HepG2 (cell line): Measurements from ENCODE around the gene PCTP. TPM values are rescaled to one million over a fixed set of nuclear protein-coding genes. Genes with fewer than 3 reads are reported as not detected.

Source experiments
- ERF ChIP-seq: IDR thresholded peaks from 2 replicates; pipeline ENCODE4 v1.6.1; 2018; ENCODE audit warnings: missing biosample characterization, missing genetic modification reagents
- GATAD2A ChIP-seq: IDR thresholded peaks from 2 replicates; pipeline ENCODE4 v1.6.1; 2016
- HBP1 ChIP-seq: IDR thresholded peaks from 2 replicates; pipeline ENCODE4 v1.6.1; 2016; ENCODE audit warnings: low read depth, control low read depth
- HCFC1 ChIP-seq: fragments of 150-350 bp; IDR thresholded peaks from 2 replicates; pipeline ENCODE4 v1.6.1; 2014; ENCODE audit warnings: low read depth, low read length
- HNRNPUL1 ChIP-seq: fragments of 200-400 bp; formaldehyde crosslinking; IDR thresholded peaks from 2 replicates; pipeline ENCODE4 v1.6.1; 2017; ENCODE audit warnings: low read depth, mild to moderate bottlenecking, low read length, moderate library complexity
- HOXA3 ChIP-seq: sonication (generic); formaldehyde crosslinking; IDR thresholded peaks from 2 replicates; pipeline ENCODE4 v1.5.0; 2020; ENCODE audit warnings: missing genetic modification reagents
- IKZF4 ChIP-seq: sonication (generic); formaldehyde crosslinking; IDR thresholded peaks from 2 replicates; pipeline ENCODE4 v1.5.1; 2020; ENCODE audit warnings: borderline replicate concordance, mild to moderate bottlenecking, low read depth, missing genetic modification reagents; ENCODE audit errors: not compliant biosample characterization
- KDM3A ChIP-seq: IDR thresholded peaks from 2 replicates; pipeline ENCODE4 v1.6.1; 2018; ENCODE audit warnings: low read depth, missing compliant biosample characterization
- MLX ChIP-seq: IDR thresholded peaks from 2 replicates; pipeline ENCODE4 v1.6.1; 2016
- NFYB ChIP-seq: sonication (generic); formaldehyde crosslinking; IDR thresholded peaks from 2 replicates; pipeline ENCODE4 v1.4.0; 2020; ENCODE audit warnings: missing genetic modification reagents
- NR3C1 ChIP-seq: sonication (generic); formaldehyde crosslinking; IDR thresholded peaks from 2 replicates; pipeline ENCODE4 v1.4.0; 2020; ENCODE audit warnings: missing genetic modification reagents
- PHF5A ChIP-seq: IDR thresholded peaks from one replicate; pipeline ENCODE4 v1.6.1; 2018; ENCODE audit warnings: low read depth, missing genetic modification reagents; ENCODE audit not compliant: unreplicated experiment
- POLR2G ChIP-seq: fragments of 200-400 bp; formaldehyde crosslinking; IDR thresholded peaks from 2 replicates; pipeline ENCODE4 v1.6.1; 2018; ENCODE audit warnings: mild to moderate bottlenecking, low read depth, low read length, moderate library complexity
- RARG ChIP-seq: sonication (generic); formaldehyde crosslinking; IDR thresholded peaks from 2 replicates; pipeline ENCODE4 v1.4.0; 2020; ENCODE audit warnings: low read depth, mild to moderate bottlenecking, missing genetic modification reagents
- ZBTB1 ChIP-seq: sonication (generic); formaldehyde crosslinking; IDR thresholded peaks from 2 replicates; pipeline ENCODE4 v1.4.0; 2020; ENCODE audit warnings: missing genetic modification reagents, borderline replicate concordance
- ZMAT3 ChIP-seq: sonication (generic); formaldehyde crosslinking; conservative IDR thresholded peaks from 2 replicates; pipeline ENCODE4 v1.7.0; 2021; ENCODE audit warnings: missing genetic modification reagents
- ZNF329 ChIP-seq: sonication (generic); formaldehyde crosslinking; IDR thresholded peaks from 2 replicates; pipeline ENCODE4 v1.9.0; 2021; ENCODE audit warnings: low read depth, mild to moderate bottlenecking, missing genetic modification reagents
- ZNF678 ChIP-seq: sonication (generic); formaldehyde crosslinking; IDR thresholded peaks from 2 replicates; pipeline ENCODE4 v1.4.0; 2020; ENCODE audit warnings: mild to moderate bottlenecking, missing genetic modification reagents
- ZNF788 ChIP-seq: sonication (generic); formaldehyde crosslinking; IDR thresholded peaks from 2 replicates; pipeline ENCODE4 v1.5.0; 2020; ENCODE audit warnings: mild to moderate bottlenecking, missing genetic modification reagents, borderline replicate concordance
- polyA plus RNA-seq, 8 experiments: library from polyadenylated mRNA; depleted of rRNA in 3 of 8; stranded (reverse) in 7 of 8; unstranded in 1 of 8; fragments of >200 nt; fragmentation: Illumina TruSeq in 4 of 8; extraction: Trizol in 4 of 8; gene quantifications; 2 replicates each; pipeline versions ENCODE4 v1.2.1 to v1.2.3, GENCODE V29; 2011 to 2016; ENCODE audit warnings: low read depth in 4 of 8, missing spikeins in 1 of 8, mixed read lengths in 1 of 8; ENCODE audit not compliant: insufficient read depth in 1 of 8
- total RNA-seq, 5 experiments: library from RNA; depleted of rRNA; stranded (reverse); fragments of >200 nt; fragmentation: Illumina TruSeq; extraction: Trizol; gene quantifications; 2 replicates each; pipeline ENCODE4 v1.2.3, GENCODE V29; 2016; ENCODE audit warnings: low read depth in 1 of 5
- TF ChIP-seq, protein P1 (sequence below): sonication (generic); formaldehyde crosslinking; IDR thresholded peaks from 2 replicates; pipeline ENCODE4 v1.5.1; 2020; ENCODE audit warnings: missing genetic modification reagents, mild to moderate bottlenecking, borderline replicate concordance
- TF ChIP-seq, protein P2 (sequence below), 2 experiments: sonication (generic) in 1 of 2; formaldehyde crosslinking in 1 of 2; IDR thresholded peaks; 2 replicates each; pipeline versions ENCODE4 v1.4.0 to v1.6.1; 2016 to 2020; ENCODE audit warnings: borderline replicate concordance in 1 of 2, low read depth in 1 of 2, mild to moderate bottlenecking in 1 of 2, missing genetic modification reagents in 1 of 2

Gene PCTP
- total and polyA plus RNA-seq, 2 of the 13 experiments (the other 11 are each of a cell fraction or from before 2014, with no cell fraction given), result 37.1 to 50.7 TPM

GRCh38 chr17:55750750-55751657 lies at the start of gene PCTP (continued):
- TF ChIP-seq NR3C1 (CRISPR knock-in tag) (no peak), NFYB (CRISPR knock-in tag) (peak; percentile 59), GATAD2A (peak; percentile 78), IKZF4 (CRISPR knock-in tag) (peak; percentile 96), MLX (CRISPR knock-in tag) (0 out of 2 replicates have a peak, but pooled peaks have one; percentile 30), RARG (CRISPR knock-in tag) (no peak), KDM3A (CRISPR knock-in tag) (peak; percentile 86), POLR2G (peak; percentile 95), ZNF329 (CRISPR knock-in tag) (no peak), ZNF678 (CRISPR knock-in tag) (no peak; the same call in 1 of the 2 replicates), HNRNPUL1 (no peak), HBP1 (peak; percentile 92), ZMAT3 (CRISPR knock-in tag) (peak; percentile 88; the same call in 1 of the 2 replicates), ERF (CRISPR knock-in tag) (peak; percentile 83; the same call in 1 of the 2 replicates), PHF5A (peak; percentile 18), ZBTB1 (CRISPR knock-in tag) (0 out of 2 replicates have a peak, but pooled peaks have one; percentile 61), HCFC1 (no peak), ZNF788 (CRISPR knock-in tag) (peak; percentile 80; the same call in 1 of the 2 replicates), HOXA3 (CRISPR knock-in tag) (peak; percentile 63)
- TF ChIP-seq, protein P1, sequence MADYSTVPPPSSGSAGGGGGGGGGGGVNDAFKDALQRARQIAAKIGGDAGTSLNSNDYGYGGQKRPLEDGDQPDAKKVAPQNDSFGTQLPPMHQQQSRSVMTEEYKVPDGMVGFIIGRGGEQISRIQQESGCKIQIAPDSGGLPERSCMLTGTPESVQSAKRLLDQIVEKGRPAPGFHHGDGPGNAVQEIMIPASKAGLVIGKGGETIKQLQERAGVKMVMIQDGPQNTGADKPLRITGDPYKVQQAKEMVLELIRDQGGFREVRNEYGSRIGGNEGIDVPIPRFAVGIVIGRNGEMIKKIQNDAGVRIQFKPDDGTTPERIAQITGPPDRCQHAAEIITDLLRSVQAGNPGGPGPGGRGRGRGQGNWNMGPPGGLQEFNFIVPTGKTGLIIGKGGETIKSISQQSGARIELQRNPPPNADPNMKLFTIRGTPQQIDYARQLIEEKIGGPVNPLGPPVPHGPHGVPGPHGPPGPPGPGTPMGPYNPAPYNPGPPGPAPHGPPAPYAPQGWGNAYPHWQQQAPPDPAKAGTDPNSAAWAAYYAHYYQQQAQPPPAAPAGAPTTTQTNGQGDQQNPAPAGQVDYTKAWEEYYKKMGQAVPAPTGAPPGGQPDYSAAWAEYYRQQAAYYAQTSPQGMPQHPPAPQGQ (CRISPR knock-in tag), result no peak
- TF ChIP-seq, protein P2, sequence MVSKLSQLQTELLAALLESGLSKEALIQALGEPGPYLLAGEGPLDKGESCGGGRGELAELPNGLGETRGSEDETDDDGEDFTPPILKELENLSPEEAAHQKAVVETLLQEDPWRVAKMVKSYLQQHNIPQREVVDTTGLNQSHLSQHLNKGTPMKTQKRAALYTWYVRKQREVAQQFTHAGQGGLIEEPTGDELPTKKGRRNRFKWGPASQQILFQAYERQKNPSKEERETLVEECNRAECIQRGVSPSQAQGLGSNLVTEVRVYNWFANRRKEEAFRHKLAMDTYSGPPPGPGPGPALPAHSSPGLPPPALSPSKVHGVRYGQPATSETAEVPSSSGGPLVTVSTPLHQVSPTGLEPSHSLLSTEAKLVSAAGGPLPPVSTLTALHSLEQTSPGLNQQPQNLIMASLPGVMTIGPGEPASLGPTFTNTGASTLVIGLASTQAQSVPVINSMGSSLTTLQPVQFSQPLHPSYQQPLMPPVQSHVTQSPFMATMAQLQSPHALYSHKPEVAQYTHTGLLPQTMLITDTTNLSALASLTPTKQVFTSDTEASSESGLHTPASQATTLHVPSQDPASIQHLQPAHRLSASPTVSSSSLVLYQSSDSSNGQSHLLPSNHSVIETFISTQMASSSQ (IDR thresholded peaks at IDR 0.05; ENCODE audit: low read depth), result no peak
- TF ChIP-seq, protein P2 (CRISPR knock-in tag; IDR thresholded peaks at IDR 0.05; ENCODE audit: borderline replicate concordance), result no peak; the same call in 1 of the 2 replicates
